HG03460 (cell line): Measurements from ENCODE around the gene ARHGEF37.
"Not testable (repeated sequence)": the region's sequence is repeated elsewhere in the genome, so short reads cannot be mapped to it uniquely, and the experiment has no call there.

Experiments
- ATAC-seq: cut with Tn5 transposase; IDR thresholded peaks from one replicate; pipeline ENCODE4 v1.9.1; 2021; ENCODE audit not compliant: unreplicated experiment

ARHGEF37 gene

DNA sequence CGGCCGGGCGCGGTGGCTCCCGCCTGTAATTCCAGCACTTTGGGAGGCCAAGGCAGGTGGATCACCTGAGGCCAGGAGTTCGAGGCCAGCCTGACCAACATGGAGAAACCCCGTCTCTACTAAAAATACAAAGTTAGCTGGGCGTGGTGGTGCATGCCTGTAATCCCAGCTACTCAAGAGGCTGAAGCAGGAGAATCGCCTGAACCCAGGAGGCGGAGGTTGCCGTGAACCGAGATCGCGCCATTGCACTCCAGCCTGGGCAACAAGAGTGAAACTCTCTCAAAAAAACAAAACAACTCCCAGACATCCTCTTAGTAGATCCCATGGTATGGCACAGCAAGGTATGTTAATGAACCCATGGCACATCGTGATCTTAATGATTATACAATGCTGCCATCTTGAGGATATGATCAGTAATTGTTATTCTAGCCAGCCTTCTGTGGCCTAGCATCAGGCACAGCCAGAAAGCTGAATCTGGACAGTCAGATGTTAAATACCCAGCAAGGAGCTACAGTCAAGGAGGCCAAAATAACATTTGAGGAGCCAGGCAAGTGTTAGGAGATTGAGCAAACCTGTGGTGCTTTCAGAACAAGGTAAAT is 16.7 kb upstream of the ARHGEF37 start:
- ATAC-seq, result peak; percentile 88

DNA sequence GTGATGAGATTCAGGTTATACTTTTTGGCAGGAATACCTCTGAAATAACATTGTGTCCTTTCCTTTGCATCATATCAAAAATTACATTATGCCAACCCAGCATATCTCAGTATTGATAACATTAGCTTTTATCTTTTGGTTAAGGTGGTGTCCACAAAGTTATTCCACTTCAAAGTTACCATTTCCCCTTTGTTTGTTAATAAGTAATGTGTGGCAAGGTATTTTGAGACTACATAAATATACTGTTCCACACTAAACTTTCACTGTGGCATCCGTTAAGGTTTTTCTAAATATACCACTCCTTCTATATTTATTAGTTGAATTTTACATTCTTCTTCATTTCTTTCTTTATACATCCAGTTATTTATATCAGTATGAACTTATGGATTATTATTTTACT is 14.1 kb upstream of the ARHGEF37 start:
- ATAC-seq, result no peak

DNA sequence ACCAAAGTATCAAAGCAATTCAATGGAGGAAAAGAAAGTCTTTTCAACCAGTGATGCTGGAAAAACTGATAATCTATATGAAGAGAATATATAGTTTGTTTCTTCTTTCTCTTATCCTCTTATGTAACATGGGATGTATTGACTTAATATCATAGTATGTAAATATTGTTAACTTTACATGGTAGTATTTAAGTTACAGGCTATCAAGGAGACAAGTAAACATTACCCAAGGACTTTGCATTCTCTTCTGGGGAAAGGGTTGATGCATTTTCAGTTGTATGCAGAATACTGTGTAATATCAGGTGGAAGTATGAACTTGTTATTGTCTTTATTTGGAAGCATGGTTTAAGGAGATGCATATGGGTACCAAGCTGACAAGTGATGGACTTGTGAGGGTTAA is 9.1 kb upstream of the ARHGEF37 start:
- no peak for ATAC-seq

GRCh38 chr5:149572576-149573231 is 8.6 kb upstream of the ARHGEF37 start:
- ATAC-seq, result no peak

DNA sequence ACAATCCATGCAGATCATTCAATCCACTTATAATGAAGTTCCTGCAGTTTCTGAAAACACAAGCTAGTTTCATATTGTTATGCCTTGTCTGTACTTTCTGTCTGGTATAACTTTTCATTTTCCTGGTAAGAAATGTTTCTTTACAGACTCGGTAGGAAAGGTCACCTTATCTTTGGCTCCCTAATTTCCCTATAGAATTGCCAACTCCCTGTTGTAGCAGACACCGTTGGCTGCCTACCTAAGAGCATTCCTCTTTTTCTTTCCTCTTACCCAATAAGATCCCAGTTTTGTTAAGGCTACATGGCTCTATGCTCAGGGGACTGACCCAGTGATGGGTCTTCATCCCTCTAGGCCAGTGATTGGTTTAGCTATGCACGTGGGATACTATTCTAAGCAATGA is 6.2 kb upstream of the ARHGEF37 start:
- no peak for ATAC-seq

GRCh38 chr5:149576021-149576420 is 5.3 kb upstream of the ARHGEF37 start:
- ATAC-seq, result no peak

- ATAC-seq, result no peak
Observed at GRCh38 chr5:149578896-149579295, 2.4 kb upstream of the ARHGEF37 start.

GRCh38 chr5:149580808-149581191 is 498 bp upstream of the ARHGEF37 start:
- ATAC-seq, result no peak

- ATAC-seq, result no peak
Observed at GRCh38 chr5:149581931-149582768, 852 bp downstream of the ARHGEF37 start.

- no peak for ATAC-seq
Observed at GRCh38 chr5:149583394-149583793, 2.1 kb downstream of the ARHGEF37 start.

DNA sequence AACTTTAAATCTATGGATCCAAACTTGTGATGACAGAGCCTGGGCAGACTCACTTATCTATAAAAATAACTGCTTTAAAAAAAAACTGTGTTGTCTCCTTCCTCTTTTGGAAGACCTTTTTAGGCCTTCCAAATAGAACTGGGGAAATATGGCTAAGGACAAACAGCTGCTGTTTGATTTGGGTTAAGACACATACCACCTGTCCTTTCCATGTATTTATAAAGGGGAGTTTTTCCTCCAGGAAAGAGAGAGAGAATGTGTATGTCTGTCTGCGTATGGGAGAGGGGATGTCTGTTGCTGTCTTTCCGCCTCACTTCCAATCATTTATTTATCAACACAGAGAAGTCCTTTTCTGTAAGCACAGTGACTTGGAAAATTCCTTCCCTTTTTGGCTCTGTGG is 2.8 kb downstream of the ARHGEF37 start:
- ATAC-seq, result no peak

DNA sequence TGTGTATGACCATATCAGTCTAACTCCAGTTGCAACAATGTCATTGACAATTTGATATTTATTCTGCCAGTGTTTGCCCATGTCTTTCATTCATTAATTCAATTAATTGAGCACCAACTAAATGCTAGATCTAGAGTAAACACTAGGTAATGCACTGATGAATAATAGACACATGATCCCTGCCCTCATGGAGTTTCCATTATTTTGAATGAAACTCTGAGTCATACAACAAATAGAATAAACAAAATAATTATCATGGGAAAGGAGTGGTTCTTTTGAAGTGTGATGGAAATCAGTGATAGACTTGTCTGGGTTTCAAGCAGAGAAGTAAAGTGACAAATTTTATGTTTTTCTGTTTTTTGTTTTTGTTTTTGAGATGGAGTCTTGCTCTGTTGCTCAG is 4.6 kb downstream of the ARHGEF37 start:
- no peak for ATAC-seq

- ATAC-seq, result no peak
Observed at GRCh38 chr5:149586708-149587318, 5.5 kb downstream of the ARHGEF37 start.

GRCh38 chr5:149588936-149589335 is 7.6 kb downstream of the ARHGEF37 start:
- ATAC-seq, result no peak

GRCh38 chr5:149593370-149593769 is 12.1 kb downstream of the ARHGEF37 start:
- no peak for ATAC-seq

DNA sequence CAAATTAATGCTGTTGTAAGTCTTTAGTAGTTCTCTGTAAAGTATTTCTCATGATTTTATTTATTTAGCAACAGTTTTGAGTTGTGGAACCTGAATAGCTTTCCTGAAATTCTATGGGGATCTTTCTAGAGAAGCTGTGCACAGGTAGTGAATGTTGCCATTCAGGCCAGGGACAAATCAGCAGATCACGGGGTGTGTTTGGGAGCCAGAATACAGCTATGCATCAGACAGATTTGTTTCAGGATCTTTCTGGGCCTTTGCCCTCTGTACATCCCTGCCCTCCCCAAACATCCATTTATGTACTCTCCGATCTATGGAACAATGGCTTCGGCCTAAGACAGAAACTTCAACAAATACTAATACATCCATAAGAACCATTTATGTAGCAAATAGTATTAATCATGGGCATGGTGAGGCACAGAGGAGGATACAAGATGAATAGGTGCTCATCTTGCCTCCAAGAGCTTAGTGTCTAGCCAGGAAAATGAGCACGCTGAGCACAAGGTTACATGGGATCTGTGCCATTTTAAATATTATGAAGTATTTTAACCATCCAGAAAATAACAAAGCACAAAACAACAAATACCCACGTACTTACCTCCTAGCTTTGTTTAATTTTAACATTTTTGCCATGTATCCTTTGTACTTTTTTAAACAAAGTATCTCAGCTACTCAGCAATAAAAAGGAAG is 13.1 kb downstream of the ARHGEF37 start:
- ATAC-seq, result no peak

GRCh38 chr5:149595105-149595504 is 13.8 kb downstream of the ARHGEF37 start:
- ATAC-seq, result not testable (repeated sequence)

DNA sequence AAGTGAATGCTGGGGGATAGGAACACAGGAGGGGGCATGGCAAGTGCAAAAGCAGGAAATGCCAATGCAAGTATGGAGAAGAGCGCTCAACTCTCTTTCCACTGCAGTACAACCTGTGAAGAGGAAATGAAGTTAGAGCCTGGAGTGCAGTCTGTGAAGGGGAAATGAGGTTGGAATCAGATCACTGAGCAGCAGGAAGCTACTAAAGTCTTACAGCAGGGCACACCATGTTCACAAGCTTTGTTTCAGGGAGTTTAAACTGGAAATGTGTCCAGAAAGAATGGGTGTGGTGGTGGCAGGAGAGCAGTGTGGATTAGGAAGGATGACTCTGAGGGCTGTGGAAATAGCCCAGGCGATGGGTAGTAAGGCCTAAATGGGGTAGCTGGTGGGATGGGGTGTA is 15.4 kb downstream of the ARHGEF37 start:
- ATAC-seq, result no peak

GRCh38 chr5:149597618-149598017 is 16.3 kb downstream of the ARHGEF37 start:
- no peak for ATAC-seq

- ATAC-seq, result not testable (repeated sequence)
Observed at GRCh38 chr5:149598234-149598633, 16.9 kb downstream of the ARHGEF37 start.

DNA sequence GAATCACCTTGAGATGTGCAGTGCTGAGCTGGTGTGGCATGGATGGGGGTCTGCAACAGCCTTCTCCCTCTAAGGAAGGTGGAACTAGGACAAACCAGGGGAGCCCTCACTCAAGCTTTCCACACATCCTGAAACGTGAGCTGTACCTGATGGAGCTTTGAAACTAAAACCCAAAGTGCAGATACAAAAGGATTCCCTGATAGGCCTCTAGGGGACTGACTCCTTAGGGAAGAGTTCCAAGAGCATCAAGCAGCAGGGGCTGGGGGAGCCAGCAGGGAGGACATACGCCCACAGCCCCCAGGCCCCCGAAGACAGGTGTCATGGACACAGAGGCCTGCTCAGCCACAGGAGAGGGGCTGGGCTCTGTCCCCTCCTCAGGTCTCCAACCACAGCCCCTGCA is 17.7 kb downstream of the ARHGEF37 start:
- no peak for ATAC-seq
